Measurements from ENCODE around the gene ANKRD17.

ANKRD17 gene

GRCh38 chr4:73193659-73194058, 64.9 kb downstream of the ANKRD17 start:
- no peak for DNase-seq (ENCODE audit: low read depth)

- DNase-seq (ENCODE audit: low read depth): no peak
Measured at GRCh38 chr4:73193155-73193554, 65.4 kb downstream of the ANKRD17 start.

- no peak for DNase-seq (ENCODE audit: low read depth)
Measured at GRCh38 chr4:73189274-73189810, 69.3 kb downstream of the ANKRD17 start.

GRCh38 chr4:73187325-73187724, 71.3 kb downstream of the ANKRD17 start:
- no peak for DNase-seq (ENCODE audit: low read depth)

- DNase-seq (ENCODE audit: low read depth): no peak
Measured at GRCh38 chr4:73185903-73186302, 72.7 kb downstream of the ANKRD17 start.

GRCh38 chr4:73181231-73181630, 77.4 kb downstream of the ANKRD17 start:
- no peak for DNase-seq (ENCODE audit: low read depth)

- DNase-seq (ENCODE audit: low read depth): no peak
Measured at GRCh38 chr4:73178389-73178788, 80.2 kb downstream of the ANKRD17 start.

- DNase-seq (ENCODE audit: low read depth): no peak
Measured at GRCh38 chr4:73172161-73172560, 86.4 kb downstream of the ANKRD17 start.

GRCh38 chr4:73170518-73171198, 87.9 kb downstream of the ANKRD17 start:
- no peak for DNase-seq (ENCODE audit: low read depth)

GRCh38 chr4:73166212-73166611, 92.4 kb downstream of the ANKRD17 start:
- DNase-seq (ENCODE audit: low read depth): no peak

- DNase-seq (ENCODE audit: low read depth): no peak
Measured at GRCh38 chr4:73161527-73162185, 96.9 kb downstream of the ANKRD17 start.

- DNase-seq (ENCODE audit: low read depth): no peak
Measured at GRCh38 chr4:73156394-73156793, 102.2 kb downstream of the ANKRD17 start.

GRCh38 chr4:73152893-73153292, 105.7 kb downstream of the ANKRD17 start:
- no peak for DNase-seq (ENCODE audit: low read depth)

GRCh38 chr4:73142995-73143547, 115.5 kb downstream of the ANKRD17 start:
- no peak for DNase-seq (ENCODE audit: low read depth)

- DNase-seq (ENCODE audit: low read depth): peak; percentile 10
Measured at GRCh38 chr4:73139991-73140390, 118.6 kb downstream of the ANKRD17 start.

GRCh38 chr4:73139245-73139644, 119.4 kb downstream of the ANKRD17 start:
- no peak for DNase-seq (ENCODE audit: low read depth)

- DNase-seq (ENCODE audit: low read depth): no peak
Measured at GRCh38 chr4:73137121-73137520, 121.5 kb downstream of the ANKRD17 start.

- no peak for DNase-seq (ENCODE audit: low read depth)
Measured at GRCh38 chr4:73133784-73134183, 124.8 kb downstream of the ANKRD17 start.

GRCh38 chr4:73131281-73131680, 127.3 kb downstream of the ANKRD17 start:
- no peak for DNase-seq (ENCODE audit: low read depth)

GRCh38 chr4:73129319-73129718, 129.3 kb downstream of the ANKRD17 start:
- DNase-seq (ENCODE audit: low read depth): no peak

- no peak for DNase-seq (ENCODE audit: low read depth)
Measured at GRCh38 chr4:73127839-73128453, 130.7 kb downstream of the ANKRD17 start.

GRCh38 chr4:73109493-73109892, 149.1 kb downstream of the ANKRD17 start:
- DNase-seq (ENCODE audit: low read depth): no peak

GRCh38 chr4:73104695-73105094, 153.9 kb downstream of the ANKRD17 start:
- no peak for DNase-seq (ENCODE audit: low read depth)

All from fibroblast of the conjunctiva (primary cell).